Dedifferentiated amniotic fluid mesenchymal stem cell (primary cell): Measurements from ENCODE around the gene OMA1.
"Not testable (repeated sequence)": the region's sequence is repeated elsewhere in the genome, so short reads cannot be mapped to it uniquely, and the experiment has no call there.

Source experiments
- DNase-seq: peaks from one replicate; pipeline ENCODE4 v3.0.0-alpha.2; 2016; ENCODE audit errors: extremely low spot score

The OMA1 gene

DNA sequence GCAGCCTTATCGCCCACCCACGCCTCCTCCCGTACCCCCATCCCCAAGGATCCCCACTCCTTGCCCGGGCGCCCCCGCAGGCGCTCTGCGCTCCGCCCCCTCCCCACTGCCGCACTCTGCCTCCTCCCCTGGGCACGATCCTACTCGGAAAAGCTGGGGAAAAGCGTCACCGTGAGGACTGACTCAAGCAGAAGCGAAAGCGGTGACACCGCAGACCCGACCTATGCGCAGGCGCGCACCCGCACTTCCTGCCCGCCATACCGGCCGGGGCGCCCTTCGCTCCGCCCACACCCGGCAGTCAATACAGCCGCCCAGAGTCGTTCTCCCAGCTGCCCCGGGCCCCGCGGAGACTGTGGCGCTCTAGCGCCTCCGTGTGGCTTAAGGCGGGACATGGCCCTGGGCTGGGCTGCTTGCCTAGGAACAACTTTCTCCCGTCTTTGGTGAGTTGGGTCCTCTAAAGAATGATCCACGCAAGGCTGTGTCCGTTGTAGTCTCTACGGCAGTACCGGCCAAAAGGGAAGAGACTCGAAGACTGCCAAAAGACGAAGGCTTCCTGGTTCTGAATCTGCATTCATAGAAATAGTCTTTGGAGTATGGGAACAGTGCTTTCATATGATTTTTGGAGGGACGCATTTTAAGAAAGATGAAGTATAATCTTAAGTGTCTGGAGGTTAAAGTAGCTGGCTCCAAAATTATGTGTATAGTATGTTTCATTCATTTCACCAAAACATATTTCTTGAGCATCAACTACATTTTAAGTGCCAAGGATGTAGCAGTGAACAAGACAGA is at the start of gene OMA1:
Gene OMA1, minus strand, starts transcription at position 207 of the 789 bp plus-strand sequence. CDS start 7,432 bp downstream, outside the sequence.
- DNase-seq, result peak; percentile 94

DNA sequence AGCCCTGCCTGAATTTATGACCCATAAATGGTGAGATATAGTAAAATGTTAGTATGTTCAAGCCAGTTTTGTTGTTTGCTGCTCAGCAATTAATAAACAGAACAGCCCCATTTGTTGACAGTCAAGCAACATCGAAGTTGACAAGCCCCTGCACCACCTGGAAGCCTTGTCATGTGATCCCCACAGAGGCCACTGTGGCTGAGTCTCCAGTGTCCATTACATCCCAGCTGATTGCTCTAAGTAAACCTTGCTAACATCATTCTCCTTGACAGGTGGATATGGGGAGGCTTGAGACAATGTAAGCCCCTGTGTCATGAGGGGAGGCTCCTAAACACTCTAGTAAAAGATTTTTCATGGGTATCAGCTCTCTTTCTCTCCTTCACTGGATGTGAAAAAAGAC is 48.0 kb upstream of the OMA1 start:
- no peak for DNase-seq

DNA sequence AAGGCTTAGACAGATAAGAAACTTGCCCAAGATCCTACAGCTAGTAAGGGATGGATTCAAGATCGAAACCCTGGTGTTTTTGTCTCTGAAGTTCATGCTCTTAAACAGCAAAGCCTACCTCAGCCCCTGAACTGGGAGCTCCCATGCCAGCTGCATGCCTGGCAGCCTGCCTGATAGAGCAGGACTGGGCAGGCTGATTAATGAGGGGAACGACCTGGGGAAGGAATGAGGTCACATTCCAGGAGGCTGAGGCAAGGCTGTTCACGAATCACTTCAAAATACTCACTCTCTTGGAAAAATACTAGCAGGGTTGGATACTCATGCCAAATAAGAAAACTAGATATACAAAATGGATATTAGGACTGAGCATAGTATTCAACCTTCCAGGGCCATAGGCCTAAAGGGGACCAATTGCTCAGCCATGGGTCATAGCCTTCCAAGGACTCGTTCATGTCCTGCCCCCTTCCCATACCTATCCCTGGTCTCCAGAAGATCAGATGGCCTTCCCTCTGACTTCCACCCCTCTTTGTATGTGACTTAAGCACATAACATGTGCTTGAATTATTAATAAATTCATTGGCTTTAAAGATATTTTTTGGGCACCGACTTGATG is 46.1 kb upstream of the OMA1 start:
- DNase-seq, result peak; percentile 73

DNA sequence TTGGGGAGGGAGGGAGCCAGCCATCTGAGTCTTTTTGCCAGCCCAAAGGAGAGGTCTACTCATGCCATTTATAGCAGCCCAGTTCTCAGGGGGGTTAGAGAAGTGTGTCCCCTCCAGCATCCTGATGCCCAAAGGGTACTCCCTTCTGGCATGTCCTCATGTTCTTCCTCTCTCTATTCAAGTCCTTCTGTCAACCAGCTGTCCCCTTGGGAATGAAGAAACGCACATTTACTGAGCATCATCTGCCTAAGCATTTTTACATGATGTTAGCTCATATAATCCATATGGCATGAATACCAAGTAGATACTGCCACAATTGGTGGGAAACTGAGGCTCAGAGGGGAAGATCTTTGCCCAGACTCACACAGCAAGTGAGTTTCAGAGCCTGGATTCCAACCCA is 45.3 kb upstream of the OMA1 start:
- DNase-seq, result no peak

DNA sequence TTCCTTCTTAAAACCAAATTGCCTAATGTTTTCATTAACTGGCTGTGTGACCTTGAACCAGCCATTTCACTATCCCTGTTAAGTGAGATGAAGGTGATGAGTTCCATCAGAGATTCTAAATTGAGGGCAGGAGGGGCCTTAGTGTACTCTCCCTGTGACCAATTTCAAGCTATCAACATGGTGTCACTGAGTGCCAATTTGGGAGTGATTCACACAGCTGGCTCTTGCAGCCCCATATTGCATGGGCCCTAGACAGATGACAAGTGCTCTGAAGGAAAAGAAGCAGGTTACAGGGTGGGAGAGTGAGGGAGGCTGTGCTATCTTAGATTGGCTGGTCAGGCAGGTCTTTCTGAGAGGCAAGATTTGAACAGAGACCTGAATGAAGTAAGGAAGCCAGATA is 43.5 kb upstream of the OMA1 start:
- DNase-seq, result no peak

DNA sequence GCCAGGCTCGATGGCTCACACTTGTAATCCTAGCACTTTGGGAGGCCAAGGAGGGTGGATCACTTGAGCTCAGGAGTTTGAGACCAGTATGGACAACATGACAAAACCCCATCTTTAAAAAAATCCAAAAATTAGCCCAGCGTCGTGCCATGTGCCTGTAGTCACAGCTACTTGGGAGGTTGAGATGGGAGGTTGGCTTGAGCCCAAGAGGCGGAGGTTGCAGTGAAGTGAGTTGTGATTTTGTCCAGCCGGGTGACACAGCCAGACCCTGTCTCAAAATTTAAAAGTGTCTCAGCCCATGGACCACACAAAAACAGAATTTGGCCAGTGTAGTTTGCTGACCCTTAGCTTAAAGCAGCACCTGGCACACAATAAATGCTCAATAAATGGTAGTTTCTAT is 41.9 kb upstream of the OMA1 start:
- no peak for DNase-seq

DNA sequence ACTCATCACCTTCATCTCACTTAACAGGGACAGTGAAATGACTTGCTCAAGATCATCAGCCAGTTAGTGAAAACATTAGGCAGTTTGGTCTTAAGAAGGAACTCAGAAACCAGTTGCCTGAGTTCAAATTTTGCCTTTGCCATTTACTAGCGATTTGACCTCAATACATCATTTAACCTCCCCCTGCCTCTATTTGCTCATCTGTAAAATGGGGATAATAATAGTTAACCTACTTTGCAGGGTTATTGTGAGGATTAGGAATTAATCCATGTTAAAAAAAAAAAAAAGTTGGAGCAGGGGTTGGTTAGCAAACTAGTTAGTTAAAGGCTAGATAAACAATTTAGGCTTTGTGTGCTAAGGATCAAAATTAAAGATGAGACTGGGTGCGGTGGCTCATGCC is 41.1 kb upstream of the OMA1 start:
- DNase-seq, result no peak

DNA sequence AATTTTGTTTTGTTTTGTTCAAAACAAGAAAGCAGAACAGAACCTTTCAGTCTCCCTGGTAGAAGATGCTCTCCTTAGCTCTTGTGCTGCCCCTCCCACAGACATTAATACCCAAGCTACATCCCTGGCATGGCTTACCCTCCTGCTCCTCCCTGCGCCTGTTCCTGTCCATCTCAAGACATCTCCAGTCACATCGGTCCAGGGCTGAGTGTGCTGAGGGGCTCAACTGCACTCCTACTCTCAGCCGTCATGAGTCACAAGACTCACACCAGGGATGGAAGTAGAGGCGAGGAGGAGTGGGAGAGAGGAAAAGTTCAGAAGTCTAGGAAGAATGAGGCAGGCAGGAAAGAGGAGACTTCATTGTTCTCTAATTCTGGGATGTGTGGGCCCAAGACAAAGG is 39.7 kb upstream of the OMA1 start:
- no peak for DNase-seq

DNA sequence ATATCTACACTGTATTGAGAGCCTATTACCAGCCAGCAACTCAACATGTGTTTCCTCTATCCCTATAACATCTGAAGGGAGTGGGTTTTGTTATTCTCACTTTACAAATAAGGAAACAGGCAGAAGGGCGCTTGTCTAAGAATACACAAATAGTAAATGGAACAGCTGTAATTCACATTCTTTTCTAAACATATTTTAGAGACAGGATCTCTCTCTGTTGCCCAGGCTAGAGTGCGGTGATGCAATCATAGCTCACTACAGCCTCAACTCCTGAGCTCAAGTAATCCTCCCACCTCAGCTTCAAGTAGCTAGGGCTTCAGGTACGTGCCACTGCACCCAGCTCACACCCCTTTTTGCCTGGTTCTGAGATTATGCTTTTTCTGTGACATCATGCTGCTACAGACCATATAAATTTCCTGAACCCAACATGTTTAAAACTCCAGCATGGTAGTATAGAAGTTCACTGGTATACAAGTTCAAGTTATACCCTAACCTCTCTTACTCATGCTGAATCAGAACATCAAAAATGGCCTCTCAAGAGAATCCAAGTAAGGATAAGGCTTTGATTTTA is 39.1 kb upstream of the OMA1 start:
- DNase-seq, result peak; percentile 42

DNA sequence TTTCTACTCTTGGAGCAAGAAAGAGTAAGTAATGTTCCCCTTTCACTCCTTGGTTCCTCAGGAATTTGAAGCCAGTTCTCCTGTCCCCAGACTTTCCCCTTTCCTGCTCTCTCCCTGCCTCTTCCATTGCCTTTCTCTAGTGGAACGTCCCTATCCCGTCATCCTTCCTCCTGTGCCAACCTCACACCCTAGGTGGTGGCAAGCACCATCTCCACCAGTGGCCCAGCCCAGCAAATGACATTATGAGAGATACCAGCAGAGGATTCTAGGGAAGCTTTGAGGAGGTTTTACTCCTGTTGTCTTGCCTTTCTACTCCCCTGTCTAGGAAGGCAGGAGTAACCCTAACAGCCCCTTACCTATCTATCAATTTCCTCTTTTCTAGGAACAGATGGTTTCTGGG is 38.6 kb upstream of the OMA1 start:
- DNase-seq, result no peak

DNA sequence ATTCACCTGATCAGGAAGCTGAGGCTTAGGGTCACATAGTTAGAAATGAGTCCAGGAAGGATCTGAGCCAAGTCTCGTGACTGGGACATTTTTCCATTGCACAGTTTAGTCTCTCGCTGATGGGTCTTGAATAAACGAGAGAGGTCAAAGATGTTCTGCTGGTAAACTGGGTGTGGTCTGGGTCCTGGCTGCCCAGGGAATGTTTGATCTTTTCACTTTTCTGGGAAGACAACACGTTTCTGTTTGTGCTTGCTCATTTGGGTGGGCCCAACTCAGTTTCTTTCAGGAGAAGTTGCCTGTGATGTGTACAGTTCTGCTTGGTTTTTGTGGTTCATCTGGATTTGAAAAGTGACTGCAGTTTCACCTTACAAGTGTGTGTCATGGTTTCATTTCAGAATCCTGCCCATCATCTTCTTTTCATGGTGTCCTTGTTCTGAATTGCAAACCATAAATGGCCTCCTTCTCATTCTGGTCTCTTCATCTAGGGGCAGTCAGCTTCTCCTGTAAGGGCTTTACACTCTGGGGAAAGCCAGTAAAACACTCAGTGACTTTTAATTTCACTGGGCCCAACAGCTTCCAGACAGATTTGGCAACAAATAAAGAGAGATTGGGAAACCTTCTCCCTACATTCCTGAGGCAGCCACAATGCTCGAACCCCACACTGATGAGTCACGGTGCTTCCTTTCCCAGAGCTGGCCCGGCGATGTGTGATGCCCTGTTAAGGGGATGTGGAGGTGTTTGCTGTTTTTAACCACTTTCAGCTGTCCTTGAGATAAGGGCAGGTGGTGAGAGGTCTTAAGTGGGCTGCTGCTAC is 37.8 kb upstream of the OMA1 start:
- peak; percentile 81 for DNase-seq

DNA sequence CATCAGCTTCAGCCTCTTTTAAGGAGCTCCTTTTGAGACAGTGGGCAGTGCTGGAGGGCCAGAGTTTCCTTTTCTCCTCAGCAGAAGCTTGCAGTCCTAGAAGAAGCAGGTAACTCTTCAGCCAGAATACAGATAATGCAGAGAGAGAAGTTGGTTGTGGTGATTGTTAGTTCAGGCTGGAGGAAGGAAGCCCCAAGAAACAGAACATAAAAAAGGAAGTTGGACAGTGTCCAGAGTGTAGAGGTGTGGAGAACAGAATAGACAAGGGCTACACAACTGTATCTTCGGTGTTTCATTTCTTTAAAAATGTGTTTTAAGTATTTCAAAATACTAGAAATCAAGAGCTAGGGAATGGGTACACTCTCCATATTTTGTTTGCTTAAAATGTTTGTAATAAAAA is 37.0 kb upstream of the OMA1 start:
- no peak for DNase-seq

DNA sequence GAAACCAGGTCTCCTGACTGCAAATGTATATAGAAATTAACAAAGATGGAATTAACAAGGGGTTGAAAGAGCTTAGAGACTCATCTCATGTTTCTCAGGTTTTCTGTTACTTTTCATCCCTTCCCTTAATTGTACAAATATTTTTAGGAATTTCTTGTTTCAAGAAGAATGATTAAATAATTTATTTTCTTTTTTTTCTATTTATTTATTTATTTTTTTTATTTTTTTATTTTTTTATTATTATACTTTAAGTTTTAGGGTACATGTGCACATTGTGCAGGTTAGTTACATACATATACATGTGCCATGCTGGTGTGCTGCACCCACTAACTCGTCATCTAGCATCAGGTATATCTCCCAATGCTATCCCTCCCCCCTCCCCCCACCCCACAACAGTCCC is 35.6 kb upstream of the OMA1 start:
- not testable (repeated sequence) for DNase-seq

DNA sequence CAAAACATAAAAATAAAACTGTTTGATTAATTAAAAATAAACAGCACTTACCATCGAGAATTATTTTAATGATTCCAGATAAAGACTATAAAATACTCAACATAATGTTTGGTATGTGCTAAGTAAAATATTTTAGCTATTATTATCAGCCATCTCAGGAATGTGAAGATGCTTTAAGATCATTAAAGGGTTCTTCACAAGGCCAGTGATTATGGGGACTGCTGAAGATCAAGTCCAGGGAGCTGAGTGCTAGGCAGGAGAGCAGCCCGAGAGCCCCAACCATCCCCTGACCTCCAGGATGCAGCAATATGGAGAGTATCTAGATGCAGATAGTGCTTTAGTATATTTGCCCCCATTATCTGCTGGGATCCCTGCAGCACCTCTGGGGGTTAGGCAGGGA is 35.1 kb upstream of the OMA1 start:
- DNase-seq, result no peak

DNA sequence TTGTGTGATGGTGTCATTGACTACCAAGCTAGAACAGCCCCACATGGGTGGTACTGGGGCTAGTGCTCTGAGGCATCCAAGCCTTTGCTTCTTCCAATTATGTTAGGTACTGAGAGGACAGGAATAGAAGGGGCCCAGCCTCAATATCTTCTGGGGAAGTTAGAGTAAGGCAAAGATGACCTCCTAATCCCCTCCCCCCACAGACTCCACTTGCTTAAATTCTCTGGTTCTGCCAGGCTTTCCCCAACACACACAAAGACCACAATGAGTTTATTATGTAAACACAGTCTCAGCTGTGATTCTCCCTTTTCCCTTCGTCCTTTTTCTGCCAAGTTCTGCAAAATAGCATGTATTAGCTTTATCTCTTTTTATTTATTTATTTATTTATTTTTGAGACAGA is 33.7 kb upstream of the OMA1 start:
- DNase-seq, result no peak

DNA sequence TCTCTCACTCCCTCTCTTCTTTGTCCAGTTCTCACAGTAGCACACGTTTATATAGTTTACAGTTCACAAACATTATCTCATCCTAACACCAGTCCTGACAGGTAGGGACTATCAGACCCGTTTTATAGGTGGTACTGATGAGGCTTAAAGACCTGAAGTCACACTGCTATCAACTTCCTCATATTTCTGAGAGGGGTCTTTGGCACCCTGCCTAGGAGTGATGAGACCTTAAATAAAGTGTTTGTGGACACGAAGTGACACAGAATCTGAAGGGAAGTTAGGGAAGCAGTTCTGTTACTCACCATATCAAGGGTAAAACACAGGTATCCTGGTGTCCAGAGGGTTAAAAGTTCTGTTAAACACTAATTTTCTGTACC is 31.1 kb upstream of the OMA1 start:
- no peak for DNase-seq

DNA sequence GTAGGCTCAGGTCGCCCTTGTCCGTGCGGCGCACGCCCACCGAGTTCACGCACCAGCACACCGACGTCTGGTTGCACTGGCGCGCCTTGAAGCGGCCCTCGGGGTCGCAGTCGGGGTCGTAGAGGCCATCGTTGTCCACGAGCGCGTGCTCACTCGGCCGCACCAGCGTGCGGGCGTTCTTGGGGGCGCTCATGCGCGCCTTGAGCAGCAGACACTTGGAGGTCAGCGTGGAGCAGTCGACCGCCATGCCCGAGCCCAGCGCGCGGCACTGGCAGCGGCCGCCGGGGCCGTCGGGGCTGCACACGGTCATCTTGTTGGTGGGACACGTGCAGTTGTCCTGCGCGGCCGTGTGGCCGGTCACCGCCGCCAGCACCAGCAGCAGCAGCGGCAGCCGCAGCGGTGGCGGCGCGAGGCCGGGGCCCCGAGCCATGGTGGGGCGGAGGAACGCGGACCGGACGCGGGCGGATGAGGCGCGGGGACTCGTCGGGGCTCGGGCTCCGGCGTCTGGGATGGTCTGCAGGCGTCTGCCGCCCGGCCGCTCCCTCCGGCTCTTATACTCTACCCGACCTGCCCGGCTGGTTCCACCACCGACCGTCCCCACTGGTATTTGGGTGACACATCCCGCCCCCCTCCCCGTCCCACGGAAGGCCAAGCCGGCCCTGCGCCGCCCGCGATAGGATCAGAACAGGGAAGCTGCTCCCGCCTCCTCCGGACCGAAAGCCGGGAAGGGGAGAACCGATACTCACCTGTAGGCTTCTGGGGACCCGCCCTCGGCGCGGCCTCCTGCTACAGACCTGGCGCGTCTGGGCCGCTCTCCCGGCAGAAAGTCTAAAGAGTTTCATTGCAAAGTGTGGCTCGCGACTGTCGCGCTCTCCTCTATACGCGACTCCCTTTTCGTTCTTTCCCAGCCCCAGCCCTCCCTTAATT is 30.5 kb upstream of the OMA1 start, which contains the start of gene TACSTD2:
Gene TACSTD2, minus strand, starts transcription at position 526 of the 927 bp plus-strand sequence. Its CDS starts 96 bp downstream, at position 430.
- DNase-seq, result no peak

DNA sequence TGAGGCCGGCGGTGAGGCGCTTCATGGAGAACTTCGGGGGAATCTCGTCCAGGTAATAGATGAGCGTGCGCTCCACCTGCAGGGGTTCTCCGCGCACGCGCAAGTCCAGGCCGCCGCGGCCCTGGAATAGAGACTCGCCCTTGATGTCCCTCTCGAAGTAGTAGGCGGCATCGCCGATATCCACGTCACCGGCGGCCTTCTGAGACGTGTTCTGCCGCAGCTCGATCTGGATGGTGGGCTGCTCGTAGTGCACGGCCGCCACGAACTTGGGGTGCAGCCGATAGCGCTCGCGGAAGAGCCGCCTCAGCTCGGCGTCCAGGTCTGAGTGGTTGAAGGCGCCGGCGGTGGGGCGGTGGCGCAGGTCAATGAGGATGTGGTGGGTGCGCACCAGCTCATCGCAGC is 29.8 kb upstream of the OMA1 start:
- DNase-seq, result no peak

DNA sequence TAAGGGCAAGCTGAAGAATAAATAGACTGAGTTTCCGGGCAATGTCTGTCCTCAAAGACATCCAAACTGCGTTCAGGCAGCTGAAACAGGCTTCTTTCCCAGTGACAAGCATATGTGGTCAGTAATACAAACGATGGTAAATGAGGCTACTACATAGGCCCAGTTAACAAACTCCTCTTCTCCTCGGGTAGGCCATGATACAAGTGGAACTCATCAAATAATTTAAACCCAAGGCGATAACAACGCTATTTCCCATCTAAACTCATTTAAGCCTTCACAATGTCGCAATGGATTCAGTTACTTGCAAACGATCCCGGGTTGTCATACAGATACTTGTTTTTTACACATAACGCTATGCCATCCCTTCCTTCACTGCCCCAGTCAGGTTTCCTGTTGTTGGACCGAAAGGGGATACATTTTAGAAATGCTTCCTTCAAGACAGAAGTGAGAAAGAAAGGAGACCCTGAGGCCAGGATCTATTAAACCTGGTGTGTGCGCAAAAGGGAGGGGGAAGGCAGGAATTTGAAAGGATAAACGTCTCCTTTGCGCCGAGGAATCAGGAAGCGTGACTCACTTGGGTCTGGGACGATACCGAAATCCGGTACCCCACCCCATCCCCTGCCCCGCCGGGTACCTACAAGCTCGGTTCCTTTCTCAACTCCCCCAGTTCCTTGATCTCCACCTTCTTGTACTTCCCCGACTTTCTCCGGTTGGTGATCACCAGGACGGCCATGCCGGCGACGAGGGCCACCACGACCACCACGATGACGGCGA is 29.2 kb upstream of the OMA1 start:
- no peak for DNase-seq

DNA sequence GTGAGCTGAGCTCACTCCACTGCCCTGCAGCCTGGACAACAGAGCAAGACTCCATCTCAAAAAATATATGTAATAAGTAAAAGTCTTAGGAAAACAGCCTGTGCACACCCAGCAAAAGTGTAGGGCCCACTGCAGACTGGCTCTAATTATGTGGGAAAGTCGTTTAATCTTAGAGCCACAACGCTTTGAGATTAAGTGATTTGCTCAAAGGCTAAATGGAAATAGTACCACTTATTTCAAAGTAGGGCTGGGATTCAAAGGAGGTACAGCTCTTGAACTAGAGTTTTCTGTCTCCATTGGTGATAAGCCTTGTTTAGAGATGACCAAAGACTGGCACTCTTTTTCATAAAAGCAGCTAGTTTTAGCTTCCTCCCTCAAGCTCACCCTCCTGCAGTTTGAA is 28.3 kb upstream of the OMA1 start:
- no peak for DNase-seq
